Liver (tissue), 9 donors: ENCODE results near the gene COL27A1. TPM values are rescaled to one million over a fixed set of nuclear protein-coding genes. Genes with fewer than 3 reads are reported as not detected.

Experiments used
- DNase-seq: peaks from one replicate; pipeline ENCODE4 v3.0.0-alpha.2; 2017; ENCODE audit warnings: low spot score
- H3K27ac ChIP-seq, 2 donors: one replicate each; pipeline ENCODE4 v1.7.0; 2013; ENCODE audit warnings: inconsistent platforms in 2 of 2, low read length in 2 of 2, control low read depth in 1 of 2, low read depth in 1 of 2, mild to moderate bottlenecking in 1 of 2
- H3K27me3 ChIP-seq, 4 donors: one replicate each; pipeline versions ENCODE4 v1.6.1 to v1.7.0; 2013; ENCODE audit warnings: low read length in 3 of 4, inconsistent platforms in 1 of 4, mild to moderate bottlenecking in 1 of 4, moderate library complexity in 1 of 4; ENCODE audit not compliant: control insufficient read depth in 4 of 4, insufficient read depth in 4 of 4
- H3K36me3 ChIP-seq, 4 donors: one replicate each; pipeline versions ENCODE4 v1.6.1 to v1.7.0; 2013; ENCODE audit warnings: low read length in 3 of 4, mild to moderate bottlenecking in 3 of 4, low read depth in 1 of 4, moderate library complexity in 1 of 4; ENCODE audit not compliant: control insufficient read depth in 4 of 4, insufficient read depth in 3 of 4
- H3K4me1 ChIP-seq, 4 donors: one replicate each; pipeline versions ENCODE4 v1.6.1 to v1.7.0; 2013; ENCODE audit warnings: low read length in 3 of 4, mild to moderate bottlenecking in 3 of 4, moderate library complexity in 1 of 4; ENCODE audit not compliant: control insufficient read depth in 4 of 4, insufficient read depth in 4 of 4
- H3K4me3 ChIP-seq, 3 donors: one replicate each; pipeline versions ENCODE4 v1.6.1 to v1.7.0; 2013; ENCODE audit warnings: low read length in 3 of 3, control low read depth in 1 of 3, low read depth in 1 of 3, mild to moderate bottlenecking in 1 of 3
- H3K9ac ChIP-seq, 2 donors: one replicate each; pipeline ENCODE4 v1.7.0; 2013; ENCODE audit warnings: low read length in 2 of 2, mild to moderate bottlenecking in 2 of 2, moderate library complexity in 2 of 2, control low read depth in 1 of 2, low read depth in 1 of 2
- H3K9me3 ChIP-seq, 4 donors: one replicate each; pipeline versions ENCODE4 v1.6.1 to v1.7.0; 2013; ENCODE audit warnings: low read length in 3 of 4; ENCODE audit not compliant: control insufficient read depth in 4 of 4
- ATF3 ChIP-seq: IDR thresholded peaks from 2 replicates; pipeline ENCODE4 v1.6.1; 2016; ENCODE audit warnings: antibody characterized with exemption
- FOXA1 ChIP-seq: IDR thresholded peaks from 2 replicates; pipeline ENCODE4 v1.6.1; 2016; ENCODE audit warnings: antibody characterized with exemption
- GABPA ChIP-seq, 2 donors: IDR thresholded peaks in 1 of 2; conservative IDR thresholded peaks in 1 of 2; 2 replicates each; pipeline ENCODE4 v1.6.1; 2016; ENCODE audit warnings: antibody characterized with exemption in 2 of 2, mild to moderate bottlenecking in 1 of 2, moderate library complexity in 1 of 2
- HNF4A ChIP-seq, 2 donors: conservative IDR thresholded peaks; 2 replicates each; pipeline ENCODE4 v1.6.1; 2016; ENCODE audit warnings: antibody characterized with exemption in 2 of 2, mild to moderate bottlenecking in 2 of 2
- HNF4G ChIP-seq: IDR thresholded peaks from 2 replicates; pipeline ENCODE4 v1.6.1; 2016; ENCODE audit warnings: antibody characterized with exemption
- JUND ChIP-seq, 2 donors: IDR thresholded peaks; 2 replicates each; pipeline ENCODE4 v1.6.1; 2016; ENCODE audit warnings: antibody characterized with exemption in 2 of 2
- RAD21 ChIP-seq, 2 donors: IDR thresholded peaks; 2 replicates each; pipeline ENCODE4 v1.6.1; 2016; ENCODE audit warnings: antibody characterized with exemption in 2 of 2, mild to moderate bottlenecking in 2 of 2
- REST ChIP-seq: IDR thresholded peaks from 2 replicates; pipeline ENCODE4 v1.6.1; 2016; ENCODE audit warnings: antibody characterized with exemption, mild to moderate bottlenecking
- RXRA ChIP-seq, 2 donors: IDR thresholded peaks; 2 replicates each; pipeline ENCODE4 v1.6.1; 2017 to 2018; ENCODE audit warnings: antibody characterized with exemption in 2 of 2, mild to moderate bottlenecking in 1 of 2
- SP1 ChIP-seq: IDR thresholded peaks from 2 replicates; pipeline ENCODE4 v1.6.1; 2018; ENCODE audit warnings: antibody characterized with exemption, mild to moderate bottlenecking
- YY1 ChIP-seq: IDR thresholded peaks from 2 replicates; pipeline ENCODE4 v1.6.1; 2016; ENCODE audit warnings: antibody characterized with exemption, mild to moderate bottlenecking
- WGBS: extraction: QIAGEN DNeasy Blood & Tissue Kit; methylation state at CpG from one replicate; pipeline ENCODE4 v1.1.7; 2013; 5-methylcytosine and 5-hydroxymethylcytosine counted together
- polyA plus RNA-seq, 2 donors: library from polyadenylated mRNA; stranded (reverse) in 1 of 2; unstranded in 1 of 2; fragments of 200-250 nt in 1 of 2; fragments of >200 nt in 1 of 2; fragmentation: Nextera tagmentation in 1 of 2; extraction: Ambion mirVana in 1 of 2; gene quantifications; one replicate each; pipeline versions ENCODE4 v1.2.1 to v1.2.3, GENCODE V29; 2013 to 2015
- total RNA-seq, 2 donors: library from RNA; depleted of rRNA; stranded (reverse); fragments of >200 nt; gene quantifications; one replicate each; pipeline ENCODE4 v1.2.3, GENCODE V29; 2014
- TF ChIP-seq, protein P1 (sequence below): IDR thresholded peaks from 2 replicates; pipeline ENCODE4 v1.6.1; 2016; ENCODE audit warnings: antibody characterized with exemption
- TF ChIP-seq, protein P2 (sequence below): fragments of 150-350 bp; IDR thresholded peaks from 2 replicates; pipeline ENCODE4 v1.5.1; 2017; ENCODE audit warnings: improper control_type of control experiment, low read depth, low read length; ENCODE audit not compliant: missing input control
- donor health status: healthy.
- donor health status: healthy.
- donor health status: healthy.
- donor health status: healthy.
- donor health status: healthy.

Gene COL27A1
- total and polyA plus RNA-seq, 4 donors: 7.0 to 20.4 (median 12.0) TPM

DNA sequence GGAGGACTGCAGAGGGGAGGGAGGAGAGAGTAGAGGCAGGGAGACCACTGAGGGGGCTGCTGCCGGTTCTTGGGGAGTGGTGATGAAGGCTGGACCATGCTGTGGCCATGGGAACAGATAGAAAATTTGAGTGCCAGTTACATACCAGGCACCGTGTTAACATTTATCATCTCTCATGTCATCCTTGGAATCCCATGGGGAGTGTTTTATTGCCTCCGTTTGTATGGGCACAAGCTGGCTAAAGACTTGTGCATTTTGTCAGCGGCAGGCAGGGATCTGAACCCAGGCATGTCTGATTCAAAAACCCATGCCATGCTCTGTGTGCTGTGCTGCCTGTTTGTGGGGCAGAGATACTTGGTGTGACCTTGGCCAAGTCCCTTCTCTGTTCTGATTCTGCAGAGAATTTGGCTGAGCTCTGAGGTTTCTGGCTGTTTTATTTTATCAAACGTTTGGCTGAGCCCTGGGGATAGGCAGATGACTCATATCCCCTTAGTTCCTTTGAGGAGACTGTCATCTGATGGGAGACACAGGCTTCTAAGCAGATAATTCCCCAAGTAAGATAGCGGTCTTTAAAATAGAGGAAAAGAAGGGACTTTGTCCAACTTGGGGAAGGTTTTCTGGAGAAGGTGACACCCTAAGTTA, 22.2 kb downstream of the COL27A1 start:
- TF ChIP-seq FOXA1 (no peak), HNF4G (no peak), HNF4A (conservative IDR thresholded peaks at IDR 0.05) (peak in 1 of 2 donors; percentile 25), REST (no peak), ATF3 (no peak), RAD21 (IDR thresholded peaks at IDR 0.05) (peak in 1 of 2 donors; percentile 20), RXRA (IDR thresholded peaks at IDR 0.05) (peak in 1 of 2 donors; percentile 14), JUND (IDR thresholded peaks at IDR 0.05) (peak; percentile 66 to 87), SP1 (no peak), YY1 (no peak), GABPA (IDR thresholded peaks at IDR 0.05 in 1 of 2, conservative IDR thresholded peaks at IDR 0.05 in 1 of 2) (no peak)
- TF ChIP-seq, protein P1, sequence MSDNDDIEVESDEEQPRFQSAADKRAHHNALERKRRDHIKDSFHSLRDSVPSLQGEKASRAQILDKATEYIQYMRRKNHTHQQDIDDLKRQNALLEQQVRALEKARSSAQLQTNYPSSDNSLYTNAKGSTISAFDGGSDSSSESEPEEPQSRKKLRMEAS: no peak
- TF ChIP-seq, protein P2, sequence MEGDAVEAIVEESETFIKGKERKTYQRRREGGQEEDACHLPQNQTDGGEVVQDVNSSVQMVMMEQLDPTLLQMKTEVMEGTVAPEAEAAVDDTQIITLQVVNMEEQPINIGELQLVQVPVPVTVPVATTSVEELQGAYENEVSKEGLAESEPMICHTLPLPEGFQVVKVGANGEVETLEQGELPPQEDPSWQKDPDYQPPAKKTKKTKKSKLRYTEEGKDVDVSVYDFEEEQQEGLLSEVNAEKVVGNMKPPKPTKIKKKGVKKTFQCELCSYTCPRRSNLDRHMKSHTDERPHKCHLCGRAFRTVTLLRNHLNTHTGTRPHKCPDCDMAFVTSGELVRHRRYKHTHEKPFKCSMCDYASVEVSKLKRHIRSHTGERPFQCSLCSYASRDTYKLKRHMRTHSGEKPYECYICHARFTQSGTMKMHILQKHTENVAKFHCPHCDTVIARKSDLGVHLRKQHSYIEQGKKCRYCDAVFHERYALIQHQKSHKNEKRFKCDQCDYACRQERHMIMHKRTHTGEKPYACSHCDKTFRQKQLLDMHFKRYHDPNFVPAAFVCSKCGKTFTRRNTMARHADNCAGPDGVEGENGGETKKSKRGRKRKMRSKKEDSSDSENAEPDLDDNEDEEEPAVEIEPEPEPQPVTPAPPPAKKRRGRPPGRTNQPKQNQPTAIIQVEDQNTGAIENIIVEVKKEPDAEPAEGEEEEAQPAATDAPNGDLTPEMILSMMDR: no peak
- H3K9ac ChIP-seq: peak overlapping the region; percentile 0 to 3
- H3K9me3 ChIP-seq: no peaks in the 10 kb centered on the region
- H3K4me3 ChIP-seq: no peak overlapping the region
- H3K36me3 ChIP-seq: no peaks in the 10 kb centered on the region
- H3K4me1 ChIP-seq: peaks cover 29 to 89% (median 80%) of the 10 kb centered on the region in 4 donors
- H3K27ac ChIP-seq: peak overlapping the region; percentile 88 to 93
- DNase-seq: no peak
- no peaks in the 10 kb centered on the region for H3K27me3 ChIP-seq
- WGBS: 54% methylated on average over 6 of the region's 6 CpGs

DNA sequence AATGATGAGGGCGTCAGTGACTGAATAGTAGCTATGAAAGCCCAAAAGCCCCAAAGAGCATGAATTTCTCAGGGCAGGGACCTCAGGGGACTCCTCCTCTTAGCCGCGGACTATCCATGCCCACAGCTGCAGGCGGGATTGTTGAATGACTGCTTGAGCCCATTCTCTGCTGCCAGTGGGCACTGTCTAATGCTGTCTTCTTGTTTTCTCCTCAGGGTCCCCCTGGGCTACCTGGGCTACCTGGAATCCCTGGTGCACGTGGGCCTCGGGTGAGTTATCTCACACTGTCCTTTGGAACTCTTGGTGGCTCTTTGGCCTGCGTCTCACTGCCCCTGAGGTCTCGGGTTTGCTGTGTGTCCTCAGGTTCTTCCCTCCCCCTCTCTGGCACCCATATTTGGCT, 22.7 kb downstream of the COL27A1 start:
- H3K4me1 ChIP-seq: peaks cover 27 to 84% (median 75%) of the 10 kb centered on the region in 4 donors

More for the DNA sequence above, 22.7 kb downstream of the COL27A1 start:
- TF ChIP-seq FOXA1 (no peak), HNF4A (conservative IDR thresholded peaks at IDR 0.05) (peak in 1 of 2 donors; percentile 41)
- H3K9me3 ChIP-seq: no peaks in the 10 kb centered on the region
- no peaks in the 10 kb centered on the region for H3K27me3 ChIP-seq
- peak overlapping the region; percentile 88 to 93 for H3K27ac ChIP-seq
- peak overlapping the region; percentile 0 to 3 for H3K9ac ChIP-seq
- WGBS: 54% methylated on average over 8 of the region's 8 CpGs
- H3K4me3 ChIP-seq: no peak overlapping the region
- no peaks in the 10 kb centered on the region for H3K36me3 ChIP-seq
- no peak for DNase-seq
